ENCODE measurements around the gene SGTA. TPM values are rescaled to one million over a fixed set of nuclear protein-coding genes. Genes with fewer than 3 reads are reported as not detected.

The SGTA gene
- total RNA-seq, 1 experiment from 2014 or later, result 85.7 TPM

- POLR2A ChIA-PET, result no interaction called here
- TF ChIP-seq, protein P1, sequence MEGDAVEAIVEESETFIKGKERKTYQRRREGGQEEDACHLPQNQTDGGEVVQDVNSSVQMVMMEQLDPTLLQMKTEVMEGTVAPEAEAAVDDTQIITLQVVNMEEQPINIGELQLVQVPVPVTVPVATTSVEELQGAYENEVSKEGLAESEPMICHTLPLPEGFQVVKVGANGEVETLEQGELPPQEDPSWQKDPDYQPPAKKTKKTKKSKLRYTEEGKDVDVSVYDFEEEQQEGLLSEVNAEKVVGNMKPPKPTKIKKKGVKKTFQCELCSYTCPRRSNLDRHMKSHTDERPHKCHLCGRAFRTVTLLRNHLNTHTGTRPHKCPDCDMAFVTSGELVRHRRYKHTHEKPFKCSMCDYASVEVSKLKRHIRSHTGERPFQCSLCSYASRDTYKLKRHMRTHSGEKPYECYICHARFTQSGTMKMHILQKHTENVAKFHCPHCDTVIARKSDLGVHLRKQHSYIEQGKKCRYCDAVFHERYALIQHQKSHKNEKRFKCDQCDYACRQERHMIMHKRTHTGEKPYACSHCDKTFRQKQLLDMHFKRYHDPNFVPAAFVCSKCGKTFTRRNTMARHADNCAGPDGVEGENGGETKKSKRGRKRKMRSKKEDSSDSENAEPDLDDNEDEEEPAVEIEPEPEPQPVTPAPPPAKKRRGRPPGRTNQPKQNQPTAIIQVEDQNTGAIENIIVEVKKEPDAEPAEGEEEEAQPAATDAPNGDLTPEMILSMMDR (IDR thresholded peaks at IDR 0.05), result no peak
- TF ChIP-seq TCF7L2 (IDR thresholded peaks at IDR 0.05; ENCODE audit: low read depth, low read length), result no peak
- TF ChIP-seq SIN3A (IDR thresholded peaks at IDR 0.05; ENCODE audit: borderline replicate concordance, insufficient read depth, low read depth, low read length), result no peak
- TF ChIP-seq, protein P2, sequence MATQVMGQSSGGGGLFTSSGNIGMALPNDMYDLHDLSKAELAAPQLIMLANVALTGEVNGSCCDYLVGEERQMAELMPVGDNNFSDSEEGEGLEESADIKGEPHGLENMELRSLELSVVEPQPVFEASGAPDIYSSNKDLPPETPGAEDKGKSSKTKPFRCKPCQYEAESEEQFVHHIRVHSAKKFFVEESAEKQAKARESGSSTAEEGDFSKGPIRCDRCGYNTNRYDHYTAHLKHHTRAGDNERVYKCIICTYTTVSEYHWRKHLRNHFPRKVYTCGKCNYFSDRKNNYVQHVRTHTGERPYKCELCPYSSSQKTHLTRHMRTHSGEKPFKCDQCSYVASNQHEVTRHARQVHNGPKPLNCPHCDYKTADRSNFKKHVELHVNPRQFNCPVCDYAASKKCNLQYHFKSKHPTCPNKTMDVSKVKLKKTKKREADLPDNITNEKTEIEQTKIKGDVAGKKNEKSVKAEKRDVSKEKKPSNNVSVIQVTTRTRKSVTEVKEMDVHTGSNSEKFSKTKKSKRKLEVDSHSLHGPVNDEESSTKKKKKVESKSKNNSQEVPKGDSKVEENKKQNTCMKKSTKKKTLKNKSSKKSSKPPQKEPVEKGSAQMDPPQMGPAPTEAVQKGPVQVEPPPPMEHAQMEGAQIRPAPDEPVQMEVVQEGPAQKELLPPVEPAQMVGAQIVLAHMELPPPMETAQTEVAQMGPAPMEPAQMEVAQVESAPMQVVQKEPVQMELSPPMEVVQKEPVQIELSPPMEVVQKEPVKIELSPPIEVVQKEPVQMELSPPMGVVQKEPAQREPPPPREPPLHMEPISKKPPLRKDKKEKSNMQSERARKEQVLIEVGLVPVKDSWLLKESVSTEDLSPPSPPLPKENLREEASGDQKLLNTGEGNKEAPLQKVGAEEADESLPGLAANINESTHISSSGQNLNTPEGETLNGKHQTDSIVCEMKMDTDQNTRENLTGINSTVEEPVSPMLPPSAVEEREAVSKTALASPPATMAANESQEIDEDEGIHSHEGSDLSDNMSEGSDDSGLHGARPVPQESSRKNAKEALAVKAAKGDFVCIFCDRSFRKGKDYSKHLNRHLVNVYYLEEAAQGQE (IDR thresholded peaks at IDR 0.05; ENCODE audit: insufficient read depth in 1 of 2, low read depth in 2 of 2, low read length in 1 of 2), result no peak
- TF ChIP-seq POLR2AphosphoS5 (IDR thresholded peaks at IDR 0.05; ENCODE audit: low read depth, low read length), result no peak
- H3K4me1 ChIP-seq (ENCODE audit: control insufficient read depth, insufficient read depth, low read length), result no peaks in the 10 kb centered on the region
- H3K27me3 ChIP-seq (ENCODE audit: control insufficient read depth, insufficient read depth, low read length), result no peaks in the 10 kb centered on the region
- ATAC-seq (no peak), DNase-seq (ENCODE audit: low read depth, low spot score) (no peak)
- no peak overlapping the region for H3K27ac ChIP-seq (ENCODE audit: low read length)
- CTCF ChIA-PET, result no interaction called here
- BruUV-seq (replicated peaks), result no TSS peak
- in situ Hi-C loops (cut with HindIII; ENCODE audit: low pct_unique_long_range_greater_than_20kb, low sequenced_read_pairs), result no loop called here
- H3K4me3 ChIP-seq (ENCODE audit: low read depth in 2 of 2, low read length in 2 of 2), result no peak overlapping the region
- intact Hi-C loops (cut with micrococcal nuclease; ENCODE audit: unreplicated experiment), result no loop called here
- no peaks in the 10 kb centered on the region for H3K9me3 ChIP-seq (ENCODE audit: control insufficient read depth, insufficient read depth, low read depth, low read length)
- H3K36me3 ChIP-seq (ENCODE audit: control insufficient read depth, insufficient read depth, low read length), result no peaks in the 10 kb centered on the region
Observed at GRCh38 chr19:2802826-2803225, 19.8 kb upstream of the SGTA start.

DNA sequence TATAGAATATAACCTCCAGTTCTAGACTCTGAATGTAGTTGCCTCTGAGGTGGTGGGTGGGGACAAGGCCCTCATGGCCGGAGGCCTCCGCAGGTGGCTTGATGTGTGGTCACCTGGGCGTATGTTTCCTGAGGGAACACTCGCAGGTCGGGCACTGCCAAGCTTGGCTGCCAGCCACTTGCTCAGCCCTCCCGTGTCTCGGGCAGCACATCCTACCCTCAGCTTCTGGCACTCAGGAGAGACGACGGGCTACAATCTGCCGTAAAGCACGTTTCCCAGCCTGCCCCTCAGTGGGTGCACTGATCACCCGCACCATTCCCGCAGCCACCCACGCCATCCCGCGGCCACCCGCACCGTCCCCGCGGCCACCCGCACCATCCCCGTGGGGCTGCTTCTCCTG is 17.4 kb upstream of the SGTA start:
- ATAC-seq (no peak), DNase-seq (ENCODE audit: low read depth, low spot score) (no peak)
- TF ChIP-seq TCF7L2 (IDR thresholded peaks at IDR 0.05; ENCODE audit: low read depth, low read length), result no peak
- TF ChIP-seq, protein P2 (IDR thresholded peaks at IDR 0.05; ENCODE audit: insufficient read depth in 1 of 2, low read depth in 2 of 2, low read length in 1 of 2), result no peak
- no peak for TF ChIP-seq POLR2AphosphoS5 (IDR thresholded peaks at IDR 0.05; ENCODE audit: low read depth, low read length)
- TF ChIP-seq, protein P1 (IDR thresholded peaks at IDR 0.05), result no peak
- no peak for TF ChIP-seq SIN3A (IDR thresholded peaks at IDR 0.05; ENCODE audit: borderline replicate concordance, insufficient read depth, low read depth, low read length)
- H3K4me3 ChIP-seq (ENCODE audit: low read depth in 2 of 2, low read length in 2 of 2), result no peak overlapping the region
- H3K9me3 ChIP-seq (ENCODE audit: control insufficient read depth, insufficient read depth, low read depth, low read length), result no peaks in the 10 kb centered on the region
- no TSS peak for BruUV-seq (replicated peaks)
- POLR2A ChIA-PET, result interaction anchor here (0.6 kb wide), 1 partner anchor 171 kb away, joined by 3 read pairs; no protein-coding TSS in a partner anchor
- no peaks in the 10 kb centered on the region for H3K27me3 ChIP-seq (ENCODE audit: control insufficient read depth, insufficient read depth, low read length)
- H3K4me1 ChIP-seq (ENCODE audit: control insufficient read depth, insufficient read depth, low read length), result no peaks in the 10 kb centered on the region
- CTCF ChIA-PET, result no interaction called here
- in situ Hi-C loops (cut with HindIII; ENCODE audit: low pct_unique_long_range_greater_than_20kb, low sequenced_read_pairs), result no loop called here
- intact Hi-C loops (cut with micrococcal nuclease; ENCODE audit: unreplicated experiment), result no loop called here
- no peak overlapping the region for H3K27ac ChIP-seq (ENCODE audit: low read length)
- no peaks in the 10 kb centered on the region for H3K36me3 ChIP-seq (ENCODE audit: control insufficient read depth, insufficient read depth, low read length)
